ENCODE data around the gene CAVIN3. TPM values are rescaled to one million over a fixed set of nuclear protein-coding genes. Genes with fewer than 3 reads are reported as not detected.

CAVIN3 gene
- total RNA-seq, 1 experiment from 2014 or later: 11.2 TPM

- no TSS peak for BruUV-seq (replicated peaks)
- CTCF ChIA-PET: no interaction called here
- no peaks in the 10 kb centered on the region for H3K27me3 Mint-ChIP-seq (ENCODE audit: insufficient read depth, unreplicated experiment)
- no peak for DNase-seq
- Histone ChIP-seq H3K9me3 (no peaks in the 10 kb centered on the region), H3K4me3 (ENCODE audit: low read depth, low read length) (no peak overlapping the region), H3K36me3 (ENCODE audit: control insufficient read depth, insufficient read depth, low read length) (no peaks in the 10 kb centered on the region), H3K4me1 (peaks cover 9% of the 10 kb centered on the region; the same call in 1 of the 2 replicates), H3K27me3 (replicated peaks; ENCODE audit: control insufficient read depth, insufficient read depth, low read length) (no peaks in the 10 kb centered on the region)
- intact Hi-C loops (cut with micrococcal nuclease; ENCODE audit: unreplicated experiment): no loop called here
- H3K27ac Mint-ChIP-seq (ENCODE audit: unreplicated experiment): peak overlapping the region; percentile 68
- no peaks in the 10 kb centered on the region for H3K9me3 Mint-ChIP-seq (ENCODE audit: unreplicated experiment)
- TF ChIP-seq CTCF (IDR thresholded peaks at IDR 0.05; ENCODE audit: insufficient read depth in 1 of 2, low read depth in 1 of 2, low read length in 1 of 2, severe bottlenecking in 1 of 2, unreplicated experiment in 1 of 2): no peak
- H3K36me3 Mint-ChIP-seq (ENCODE audit: insufficient read depth, unreplicated experiment): peaks cover 6% of the 10 kb centered on the region
- peaks cover 21% of the 10 kb centered on the region for H3K4me1 Mint-ChIP-seq (ENCODE audit: low read depth, unreplicated experiment)
- POLR2A ChIA-PET: no interaction called here
- peak overlapping the region; percentile 78 for H3K4me3 Mint-ChIP-seq (ENCODE audit: unreplicated experiment)
Measured at GRCh38 chr11:6321356-6321755, 1.1 kb upstream of the CAVIN3 start.

- TSS peak; percentile 63 for BruUV-seq (replicated peaks)
- H3K4me3 Mint-ChIP-seq (ENCODE audit: unreplicated experiment): peak overlapping the region; percentile 78
- POLR2A ChIA-PET: no interaction called here
- intact Hi-C loops (cut with micrococcal nuclease; ENCODE audit: unreplicated experiment): no loop called here
- peaks cover 15% of the 10 kb centered on the region; the same call in 1 of the 2 replicates for H3K4me1 ChIP-seq
- H3K36me3 ChIP-seq (ENCODE audit: control insufficient read depth, insufficient read depth, low read length): no peaks in the 10 kb centered on the region
- H3K27ac Mint-ChIP-seq (ENCODE audit: unreplicated experiment): peak overlapping the region; percentile 68
- no peak for TF ChIP-seq CTCF (IDR thresholded peaks at IDR 0.05; ENCODE audit: insufficient read depth in 1 of 2, low read depth in 1 of 2, low read length in 1 of 2, severe bottlenecking in 1 of 2, unreplicated experiment in 1 of 2)
- H3K27me3 ChIP-seq (replicated peaks; ENCODE audit: control insufficient read depth, insufficient read depth, low read length): no peaks in the 10 kb centered on the region
- DNase-seq: peak; percentile 66 to 80
- peaks cover 30% of the 10 kb centered on the region for H3K4me1 Mint-ChIP-seq (ENCODE audit: low read depth, unreplicated experiment)
- H3K4me3 ChIP-seq (ENCODE audit: low read depth, low read length): peak overlapping the region; percentile 55
- H3K9me3 ChIP-seq: no peaks in the 10 kb centered on the region
- no peaks in the 10 kb centered on the region for H3K27me3 Mint-ChIP-seq (ENCODE audit: insufficient read depth, unreplicated experiment)
- H3K36me3 Mint-ChIP-seq (ENCODE audit: insufficient read depth, unreplicated experiment): peaks cover 6% of the 10 kb centered on the region
- CTCF ChIA-PET: interaction anchor here (0.7 to 2.0 kb wide), 5 partner anchors 21 to 69 kb away, joined by 3 to 13 read pairs (median 7); no protein-coding TSS in a partner anchor
- no peaks in the 10 kb centered on the region for H3K9me3 Mint-ChIP-seq (ENCODE audit: unreplicated experiment)
Measured at GRCh38 chr11:6319704-6320410, 444 bp downstream of the CAVIN3 start.

- Histone ChIP-seq H3K27me3 (replicated peaks; ENCODE audit: control insufficient read depth, insufficient read depth, low read length) (no peaks in the 10 kb centered on the region), H3K4me1 (peaks cover 12% of the 10 kb centered on the region; the same call in 1 of the 2 replicates), H3K4me3 (ENCODE audit: low read depth, low read length) (peak overlapping the region; percentile 55), H3K36me3 (ENCODE audit: control insufficient read depth, insufficient read depth, low read length) (no peaks in the 10 kb centered on the region), H3K9me3 (no peaks in the 10 kb centered on the region)
- Mint-ChIP-seq H3K27me3 (ENCODE audit: insufficient read depth, unreplicated experiment) (no peaks in the 10 kb centered on the region), H3K4me1 (ENCODE audit: low read depth, unreplicated experiment) (peaks cover 29% of the 10 kb centered on the region), H3K4me3 (ENCODE audit: unreplicated experiment) (peak overlapping the region; percentile 78), H3K36me3 (ENCODE audit: insufficient read depth, unreplicated experiment) (peaks cover 6% of the 10 kb centered on the region), H3K27ac (ENCODE audit: unreplicated experiment) (peak overlapping the region; percentile 68), H3K9me3 (ENCODE audit: unreplicated experiment) (no peaks in the 10 kb centered on the region)
- intact Hi-C loops (cut with micrococcal nuclease; ENCODE audit: unreplicated experiment): no loop called here
- ChIA-PET CTCF (interaction anchor here (0.7 to 2.0 kb wide), 4 partner anchors 20 to 68 kb away, joined by 3 to 13 read pairs (median 6); no protein-coding TSS in a partner anchor), POLR2A (no interaction called here)
- TF ChIP-seq CTCF (IDR thresholded peaks at IDR 0.05; ENCODE audit: insufficient read depth in 1 of 2, low read depth in 1 of 2, low read length in 1 of 2, severe bottlenecking in 1 of 2, unreplicated experiment in 1 of 2): no peak
- no TSS peak for BruUV-seq (replicated peaks)
- no peak for DNase-seq
Measured at GRCh38 chr11:6319001-6319703, 1.1 kb downstream of the CAVIN3 start.
